ENCODE data around the gene SLCO1C1. TPM values are rescaled to one million over a fixed set of nuclear protein-coding genes. Genes with fewer than 3 reads are reported as not detected.

SLCO1C1 gene
- total and polyA plus RNA-seq, 2 donors (not counting 3 experiments of a cell fraction or from before 2014, with no cell fraction given), result 0.07 to 0.66 TPM

GRCh38 chr12:20701106-20701505, 6.0 kb downstream of the SLCO1C1 start:
- DNase-seq (ENCODE audit: low read depth, low spot score) (no peak), FAIRE-seq (no peak)
- Histone ChIP-seq H3K9me3 (replicated peaks; ENCODE audit: control insufficient read depth, insufficient read depth, low read length) (no peaks in the 10 kb centered on the region), H3K4me3 (replicated peaks in 1 of 3; ENCODE audit: insufficient read depth in 1 of 3, low read depth in 1 of 3, low read length in 3 of 3) (no peak overlapping the region), H3K36me3 (ENCODE audit: control insufficient read depth in 2 of 2, extremely low read depth in 1 of 2, insufficient read depth in 2 of 2, low read length in 2 of 2) (no peaks in the 10 kb centered on the region), H3K9ac (replicated peaks; ENCODE audit: extremely low read depth, insufficient read depth, low read length) (no peak overlapping the region), H3K4me1 (ENCODE audit: control insufficient read depth, extremely low read depth, insufficient read depth, low read length) (peaks cover 6% of the 10 kb centered on the region), H2AFZ (ENCODE audit: low read depth, low read length) (no peak overlapping the region), H3K27me3 (ENCODE audit: control insufficient read depth in 2 of 2, insufficient read depth in 2 of 2, low read length in 2 of 2) (no peaks in the 10 kb centered on the region), H3K4me2 (ENCODE audit: insufficient read depth, low read length) (no peak overlapping the region), H4K20me1 (replicated peaks; ENCODE audit: control insufficient read depth, extremely low read depth, insufficient read depth, low read length) (no peaks in the 10 kb centered on the region), H3K9me1 (replicated peaks; ENCODE audit: control insufficient read depth, extremely low read depth, insufficient read depth, low read length) (no peaks in the 10 kb centered on the region), H3K27ac (ENCODE audit: insufficient read depth, low read depth, low read length) (no peak overlapping the region), H3K79me2 (ENCODE audit: control insufficient read depth, insufficient read depth, low read length) (no peaks in the 10 kb centered on the region)
- CTCF ChIA-PET, result no interaction called here
- TF ChIP-seq MYC (IDR thresholded peaks at IDR 0.05; ENCODE audit: low read depth, low read length) (no peak), CTCF (IDR thresholded peaks at IDR 0.05; ENCODE audit: extremely low read depth in 1 of 2, insufficient read depth in 1 of 2, low read depth in 1 of 2, low read length in 2 of 2) (no peak), MAX (IDR thresholded peaks at IDR 0.05; ENCODE audit: insufficient read depth, insufficient read length) (no peak), EZH2 (IDR thresholded peaks at IDR 0.05; ENCODE audit: borderline replicate concordance, low read depth, low read length, severe bottlenecking) (no peak), POLR2AphosphoS5 (IDR thresholded peaks at IDR 0.05; ENCODE audit: insufficient read depth, low read depth, low read length) (no peak), POLR2A (IDR thresholded peaks at IDR 0.05; ENCODE audit: low read depth, low read length) (no peak), JUN (IDR thresholded peaks at IDR 0.05; ENCODE audit: borderline replicate concordance, insufficient read depth, insufficient read length, low read depth) (no peak), GATA2 (IDR thresholded peaks at IDR 0.05; ENCODE audit: insufficient read depth, insufficient read length, low read depth, low read length) (no peak), FOS (IDR thresholded peaks at IDR 0.05; ENCODE audit: borderline replicate concordance, insufficient read depth, low read length) (no peak)
- POLR2A ChIA-PET, result no interaction called here
- no TSS peak for BruUV-seq (replicated peaks)
- intact Hi-C loops (cut with micrococcal nuclease) (no loop called here), dilution Hi-C loops (cut with MboI; ENCODE audit: extremely low pct_ligation_motif_present, low sequenced_read_pairs) (no loop called here)

Measured in endothelial cell of umbilical vein (primary cell).